HEK293 (cell line): ENCODE results near the gene MTCP1.

ENCODE experiments used
- CTCF ChIA-PET: fragments of 350-600 bp; formaldehyde crosslinking; extraction: SDS; loops from one replicate; lab custom pipeline; 2021; ENCODE audit warnings: antibody characterized with exemption; lab: Yijun Ruan, JAX
- POLR2A ChIA-PET: fragments of 300-600 bp; formaldehyde crosslinking; extraction: SDS; loops from one replicate; lab custom pipeline; 2020; ENCODE audit warnings: antibody characterized with exemption, inconsistent platforms; lab: Yijun Ruan, JAX
- H3K27ac ChIP-seq: fragments of 200-500 bp; sonication (Bioruptor generic); 2 replicates; pipeline ENCODE4 v1.5.1; 2014; ENCODE audit warnings: low read depth, low read length, control low read depth, inconsistent platforms; ENCODE audit errors: extremely low read depth
- H3K36me3 ChIP-seq, 2 experiments: fragments of 200-500 bp in 1 of 2; sonication (Bioruptor generic) in 1 of 2; 1 replicate in 1 of 2; 2 replicates in 1 of 2; pipeline ENCODE4 v1.5.1; 2014 to 2017; ENCODE audit warnings: inconsistent platforms in 2 of 2, low read length in 2 of 2; ENCODE audit not compliant: control insufficient read depth in 2 of 2, insufficient read depth in 1 of 2
- H3K4me1 ChIP-seq: fragments of 200-500 bp; sonication (Bioruptor generic); 2 replicates; pipeline ENCODE4 v1.5.1; 2014; ENCODE audit warnings: mild to moderate bottlenecking, low read length, inconsistent platforms; ENCODE audit not compliant: control insufficient read depth, insufficient read depth
- H3K4me3 ChIP-seq: 2 replicates; pipeline ENCODE4 v1.5.1; 2011; ENCODE audit warnings: low read depth, mild to moderate bottlenecking, control low read depth, low read length, moderate library complexity
- H3K9me3 ChIP-seq: fragments of 200-500 bp; sonication (Bioruptor generic); 2 replicates; pipeline ENCODE4 v1.5.1; 2014; ENCODE audit warnings: low read depth, low read length, inconsistent platforms; ENCODE audit not compliant: control insufficient read depth, insufficient read depth
- GFI1B ChIP-seq: fragments of 450-650 bp; formaldehyde crosslinking; IDR thresholded peaks from 2 replicates; pipeline ENCODE4 v1.5.1; 2016; ENCODE audit warnings: missing biosample characterization, missing genetic modification characterization
- KLF8 ChIP-seq: fragments of 450-650 bp; formaldehyde crosslinking; IDR thresholded peaks from 2 replicates; pipeline ENCODE4 v1.5.1; 2016; ENCODE audit warnings: missing biosample characterization, missing genetic modification characterization
- PRDM6 ChIP-seq: fragments of 450-650 bp; formaldehyde crosslinking; IDR thresholded peaks from 2 replicates; pipeline ENCODE4 v1.5.1; 2017; ENCODE audit warnings: missing biosample characterization, missing genetic modification characterization
- ZBTB49 ChIP-seq: fragments of 450-650 bp; formaldehyde crosslinking; IDR thresholded peaks from 2 replicates; pipeline ENCODE4 v1.5.1; 2016; ENCODE audit warnings: missing biosample characterization, missing genetic modification characterization, low read depth
- ZBTB6 ChIP-seq: fragments of 450-650 bp; formaldehyde crosslinking; IDR thresholded peaks from 2 replicates; pipeline ENCODE4 v1.5.1; 2017; ENCODE audit warnings: missing biosample characterization, missing genetic modification characterization
- ZEB2 ChIP-seq: fragments of 450-650 bp; formaldehyde crosslinking; IDR thresholded peaks from 2 replicates; pipeline ENCODE4 v1.5.1; 2016; ENCODE audit warnings: missing biosample characterization, missing genetic modification characterization
- ZFHX2 ChIP-seq: fragments of 450-650 bp; formaldehyde crosslinking; conservative IDR thresholded peaks from 2 replicates; pipeline ENCODE4 v1.5.1; 2016; ENCODE audit warnings: missing biosample characterization, missing genetic modification characterization
- ZFP3 ChIP-seq: fragments of 450-650 bp; formaldehyde crosslinking; IDR thresholded peaks from 2 replicates; pipeline ENCODE4 v1.5.1; 2016; ENCODE audit warnings: low read depth, missing biosample characterization, missing genetic modification characterization
- ZFP69B ChIP-seq: fragments of 450-650 bp; formaldehyde crosslinking; IDR thresholded peaks from 2 replicates; pipeline ENCODE4 v1.5.1; 2016; ENCODE audit warnings: missing biosample characterization, missing genetic modification characterization
- ZNF132 ChIP-seq: fragments of 450-650 bp; formaldehyde crosslinking; IDR thresholded peaks from 2 replicates; pipeline ENCODE4 v1.5.1; 2017; ENCODE audit warnings: missing biosample characterization, missing genetic modification characterization, borderline replicate concordance
- ZNF138 ChIP-seq: fragments of 450-650 bp; formaldehyde crosslinking; IDR thresholded peaks from 2 replicates; pipeline ENCODE4 v1.5.1; 2016; ENCODE audit warnings: missing biosample characterization, missing genetic modification characterization, borderline replicate concordance
- ZNF169 ChIP-seq: fragments of 450-650 bp; formaldehyde crosslinking; IDR thresholded peaks from 2 replicates; pipeline ENCODE4 v1.5.1; 2016; ENCODE audit warnings: missing biosample characterization, missing genetic modification characterization
- ZNF175 ChIP-seq: fragments of 450-650 bp; formaldehyde crosslinking; IDR thresholded peaks from 2 replicates; pipeline ENCODE4 v1.5.1; 2016; ENCODE audit warnings: missing biosample characterization, missing genetic modification characterization
- ZNF266 ChIP-seq: fragments of 450-650 bp; formaldehyde crosslinking; IDR thresholded peaks from 2 replicates; pipeline ENCODE4 v1.5.1; 2016; ENCODE audit warnings: missing biosample characterization, missing genetic modification characterization, low read depth
- ZNF280C ChIP-seq: fragments of 450-650 bp; formaldehyde crosslinking; IDR thresholded peaks from 2 replicates; pipeline ENCODE4 v1.5.1; 2016; ENCODE audit warnings: missing biosample characterization, missing genetic modification characterization
- ZNF324 ChIP-seq: fragments of 450-650 bp; formaldehyde crosslinking; IDR thresholded peaks from 2 replicates; pipeline ENCODE4 v1.5.1; 2016; ENCODE audit warnings: missing biosample characterization, missing genetic modification characterization
- ZNF37A ChIP-seq: fragments of 450-650 bp; IDR thresholded peaks from 2 replicates; pipeline ENCODE4 v1.5.1; 2018; ENCODE audit warnings: missing biosample characterization, missing genetic modification characterization
- ZNF449 ChIP-seq: fragments of 450-650 bp; formaldehyde crosslinking; IDR thresholded peaks from 2 replicates; pipeline ENCODE4 v1.5.1; 2017; ENCODE audit warnings: missing biosample characterization, mild to moderate bottlenecking, missing genetic modification characterization, moderate library complexity
- ZNF488 ChIP-seq: fragments of 450-650 bp; formaldehyde crosslinking; IDR thresholded peaks from 2 replicates; pipeline ENCODE4 v1.5.1; 2016; ENCODE audit warnings: missing biosample characterization, missing genetic modification characterization
- ZNF549 ChIP-seq: fragments of 450-650 bp; IDR thresholded peaks from 2 replicates; pipeline ENCODE4 v1.5.1; 2018; ENCODE audit warnings: missing biosample characterization, missing genetic modification characterization, mild to moderate bottlenecking, inconsistent platforms, moderate library complexity
- ZNF580 ChIP-seq: fragments of 450-650 bp; formaldehyde crosslinking; IDR thresholded peaks from 2 replicates; pipeline ENCODE4 v1.5.1; 2016; ENCODE audit warnings: missing biosample characterization, missing genetic modification characterization
- ZNF600 ChIP-seq: fragments of 450-650 bp; formaldehyde crosslinking; IDR thresholded peaks from 2 replicates; pipeline ENCODE4 v1.5.1; 2016; ENCODE audit warnings: missing biosample characterization, missing genetic modification characterization
- ZNF629 ChIP-seq: fragments of 450-650 bp; formaldehyde crosslinking; IDR thresholded peaks from 2 replicates; pipeline ENCODE4 v1.5.1; 2017; ENCODE audit warnings: missing biosample characterization, missing genetic modification characterization
- ZNF645 ChIP-seq: fragments of 450-650 bp; formaldehyde crosslinking; IDR thresholded peaks from 2 replicates; pipeline ENCODE4; 2016; ENCODE audit warnings: missing biosample characterization, missing genetic modification characterization
- ZSCAN16 ChIP-seq: fragments of 450-650 bp; formaldehyde crosslinking; IDR thresholded peaks from 2 replicates; pipeline ENCODE4 v1.5.1; 2016; ENCODE audit warnings: missing biosample characterization, missing genetic modification characterization

The MTCP1 gene

GRCh38 chrX:155061760-155062159, 9.2 kb downstream of the MTCP1 start (continued):
- TF ChIP-seq ZNF488 (tag by site-specific recombination) (no peak), ZNF629 (no peak), ZNF266 (no peak), KLF8 (no peak)
- TF ChIP-seq, all 188 proteins: peak for 0

GRCh38 chrX:155056877-155057792, 13.8 kb downstream of the MTCP1 start:
- Histone ChIP-seq H3K4me3 (no peak overlapping the region), H3K36me3 (peaks cover 7 to 33% of the 10 kb centered on the region in 2 experiments), H3K27ac (no peak overlapping the region), H3K9me3 (no peaks in the 10 kb centered on the region), H3K4me1 (no peaks in the 10 kb centered on the region)
- ChIA-PET CTCF (interaction anchor here (0.6 to 5.0 kb wide), 20 partner anchors 8 to 140 kb away, joined by 3 to 67 read pairs (median 4); partner anchors contain the start of gene FUNDC2), POLR2A (no interaction called here)
- TF ChIP-seq ZNF169 (tag by site-specific recombination) (no peak), GFI1B (tag by site-specific recombination) (no peak), ZNF549 (tag by site-specific recombination) (no peak), ZEB2 (tag by site-specific recombination) (no peak), ZFP3 (no peak), ZNF132 (tag by site-specific recombination) (no peak), ZNF37A (tag by site-specific recombination) (no peak), ZNF175 (no peak), ZNF280C (tag by site-specific recombination) (no peak), ZNF600 (tag by site-specific recombination) (peak; percentile 78), ZFP69B (tag by site-specific recombination) (no peak), ZBTB49 (tag by site-specific recombination) (no peak), ZSCAN16 (tag by site-specific recombination) (no peak), ZNF324 (tag by site-specific recombination) (no peak), ZNF580 (tag by site-specific recombination) (no peak), ZNF645 (tag by site-specific recombination) (no peak), ZBTB6 (tag by site-specific recombination) (no peak), PRDM6 (tag by site-specific recombination) (no peak), ZNF449 (tag by site-specific recombination) (no peak), ZNF138 (tag by site-specific recombination) (no peak), ZFHX2 (no peak)
